Skeletal muscle tissue (tissue), 4 donors: ENCODE measurements around the gene DTYMK. TPM values are rescaled to one million over a fixed set of nuclear protein-coding genes. Genes with fewer than 3 reads are reported as not detected.
A peak's percentile ranks its signal among the peaks of the same experiment; 100 is the strongest.

Experiments used
- H3K27ac ChIP-seq: one replicate; pipeline ENCODE4 v1.7.0; 2013; ENCODE audit warnings: mild to moderate bottlenecking, low read depth, low read length, inconsistent platforms
- H3K27me3 ChIP-seq, 3 donors: one replicate each; pipeline ENCODE4 v1.7.0; 2013; ENCODE audit warnings: low read length in 3 of 3; ENCODE audit not compliant: control insufficient read depth in 3 of 3, insufficient read depth in 3 of 3
- H3K36me3 ChIP-seq, 3 donors: one replicate each; pipeline ENCODE4 v1.7.0; 2013; ENCODE audit warnings: low read length in 3 of 3; ENCODE audit not compliant: control insufficient read depth in 3 of 3, insufficient read depth in 3 of 3
- H3K4me1 ChIP-seq, 3 donors: one replicate each; pipeline ENCODE4 v1.7.0; 2013; ENCODE audit warnings: low read length in 3 of 3, mild to moderate bottlenecking in 3 of 3; ENCODE audit not compliant: control insufficient read depth in 3 of 3, insufficient read depth in 3 of 3
- H3K4me3 ChIP-seq, 3 donors: one replicate each; pipeline ENCODE4 v1.7.0; 2013; ENCODE audit warnings: low read length in 3 of 3
- H3K9ac ChIP-seq, 3 donors: one replicate each; pipeline ENCODE4 v1.7.0; 2013; ENCODE audit warnings: low read length in 3 of 3, mild to moderate bottlenecking in 3 of 3, moderate library complexity in 2 of 3, low read depth in 1 of 3
- H3K9me3 ChIP-seq, 3 donors: one replicate each; pipeline ENCODE4 v1.7.0; 2013; ENCODE audit warnings: low read length in 3 of 3; ENCODE audit not compliant: control insufficient read depth in 3 of 3
- total RNA-seq: library from RNA; depleted of rRNA; stranded (reverse); fragments of >200 nt; gene quantifications from one replicate; pipeline ENCODE4 v1.2.3, GENCODE V29; 2014
- donor health status: Osteomylitis.

Gene DTYMK
- total RNA-seq, 1 donor from 2014 or later: 14.1 TPM

DNA sequence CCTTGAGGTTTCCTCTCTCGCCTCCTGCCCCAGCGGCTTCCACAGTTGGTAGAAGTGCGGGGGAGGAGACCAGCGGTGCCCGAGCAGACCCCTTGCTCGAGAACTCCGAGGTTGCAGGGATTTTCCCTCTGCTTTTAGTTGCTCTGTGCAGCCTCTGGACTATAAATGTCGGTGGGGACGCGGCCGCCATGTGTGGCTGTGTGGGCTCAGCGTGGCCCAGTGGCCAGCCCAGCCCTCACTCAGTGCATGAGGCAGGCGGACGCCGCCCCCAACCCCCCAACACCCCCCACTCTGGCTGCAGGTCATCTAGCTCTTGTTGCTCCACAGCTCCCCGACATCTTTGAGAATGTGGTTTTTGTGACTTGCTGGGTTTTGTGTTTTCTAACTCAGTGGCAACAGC is 32.5 kb upstream of the DTYMK start:
- peaks cover 50% of the 10 kb centered on the region in 3 donors for H3K36me3 ChIP-seq

GRCh38 chr2:241708879-241709278 is 22.3 kb upstream of the DTYMK start:
- H3K27ac ChIP-seq: no peak overlapping the region
- H3K27me3 ChIP-seq: no peaks in the 10 kb centered on the region
- peaks cover 47 to 56% (median 52%) of the 10 kb centered on the region in 3 donors for H3K36me3 ChIP-seq
- no peak overlapping the region for H3K4me3 ChIP-seq
- no peak overlapping the region for H3K9ac ChIP-seq
- no peaks in the 10 kb centered on the region for H3K4me1 ChIP-seq
- H3K9me3 ChIP-seq: peaks cover 0 to 3% (median 0%) of the 10 kb centered on the region in 3 donors

More for the DNA sequence above, 32.5 kb upstream of the DTYMK start:
- Histone ChIP-seq H3K27ac (no peak overlapping the region), H3K27me3 (no peaks in the 10 kb centered on the region), H3K9ac (no peak overlapping the region), H3K4me3 (no peak overlapping the region), H3K4me1 (no peaks in the 10 kb centered on the region), H3K9me3 (no peaks in the 10 kb centered on the region)

- Histone ChIP-seq H3K4me3 (no peak overlapping the region), H3K9me3 (peaks cover 0 to 3% (median 0%) of the 10 kb centered on the region in 3 donors), H3K27me3 (no peaks in the 10 kb centered on the region), H3K36me3 (peaks cover 31 to 42% (median 41%) of the 10 kb centered on the region in 3 donors), H3K9ac (no peak overlapping the region), H3K27ac (no peak overlapping the region), H3K4me1 (peaks cover 8 to 10% (median 8%) of the 10 kb centered on the region in 3 donors)
These were observed 19.9 kb upstream of the DTYMK start for GRCh38 chr2:241706537-241706936.

DNA sequence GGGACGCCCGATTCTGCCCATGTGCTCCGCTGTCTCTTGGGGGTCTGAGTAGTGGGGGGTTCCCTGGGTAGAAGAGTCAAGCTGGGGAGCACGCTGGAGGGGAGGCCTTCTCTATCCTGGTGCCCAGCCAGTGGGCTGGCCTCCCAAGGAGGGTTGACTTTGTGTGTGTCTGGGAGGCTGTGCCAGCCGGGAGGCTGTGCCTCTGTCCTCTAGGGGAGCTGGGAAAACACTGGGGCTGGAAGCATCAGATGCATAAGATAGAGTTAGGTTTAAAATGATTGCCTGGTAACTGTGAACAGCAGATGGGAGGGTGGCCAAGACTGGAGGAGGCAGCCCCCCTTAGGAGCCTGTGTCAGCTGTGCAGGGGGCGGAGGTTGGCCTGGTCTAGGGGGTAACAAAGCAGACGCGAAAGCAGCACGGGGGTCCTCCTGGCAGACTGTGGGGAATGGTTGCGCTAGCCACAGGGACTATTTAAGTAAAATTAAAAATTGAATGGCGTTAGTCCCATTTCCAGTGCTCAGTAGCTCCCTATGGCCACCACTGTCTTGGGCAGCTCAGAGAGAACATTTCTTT is 16.5 kb upstream of the DTYMK start:
- Histone ChIP-seq H3K27ac (peak overlapping the region; percentile 71), H3K9me3 (peaks cover 0 to 3% (median 0%) of the 10 kb centered on the region in 3 donors), H3K27me3 (no peaks in the 10 kb centered on the region), H3K9ac (peak overlapping the region; percentile 76 to 85 (median 81)), H3K4me1 (peaks cover 8 to 14% (median 12%) of the 10 kb centered on the region in 3 donors), H3K36me3 (peaks cover 16 to 20% (median 18%) of the 10 kb centered on the region in 3 donors), H3K4me3 (peak overlapping the region; percentile 70 to 83 (median 83))

DNA sequence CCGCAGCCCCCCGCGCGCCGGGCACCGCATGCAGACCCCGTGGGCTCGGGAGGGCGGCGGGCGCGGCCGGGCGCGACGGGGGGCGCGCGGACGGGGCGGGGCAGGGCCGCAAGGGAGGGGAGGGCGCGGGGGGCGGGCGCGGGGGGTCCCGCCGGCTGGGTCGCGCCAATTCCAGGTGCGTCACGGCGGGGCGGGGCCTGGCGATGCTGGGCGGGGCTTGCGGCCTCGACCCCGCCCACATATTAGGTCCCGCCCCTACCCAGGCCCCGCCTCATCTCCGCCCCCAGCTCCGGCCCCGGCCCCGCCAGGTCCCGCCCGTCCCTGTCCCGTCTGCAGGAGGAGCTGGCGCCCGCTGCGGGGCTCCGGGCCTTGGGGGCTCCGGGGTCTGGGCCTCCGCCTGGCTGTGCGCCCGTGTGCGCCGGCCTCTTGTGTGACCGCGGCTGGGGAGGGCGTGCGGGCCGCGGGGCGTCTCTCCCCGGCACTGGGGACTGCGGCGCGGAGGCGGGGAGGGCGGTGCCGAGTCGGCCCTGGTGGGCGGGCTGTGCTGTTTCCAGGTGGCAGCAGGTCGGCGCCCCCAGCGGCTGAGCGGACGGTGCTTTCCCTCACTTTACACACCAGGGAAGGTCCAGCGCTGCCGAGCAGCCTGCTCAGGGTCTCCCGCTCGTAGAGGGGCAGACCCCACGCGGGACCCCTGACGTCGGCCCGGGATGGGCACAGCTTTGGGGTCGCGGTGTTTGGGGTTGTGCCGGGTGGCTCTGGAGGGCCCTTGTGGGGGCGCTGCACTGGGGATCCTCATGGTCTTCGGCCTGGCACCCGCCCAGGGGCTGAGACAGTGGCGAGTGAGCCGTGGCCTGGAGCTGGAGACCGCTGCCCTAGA is 15.8 kb upstream of the DTYMK start:
- H3K27ac ChIP-seq: peak overlapping the region; percentile 94
- H3K9me3 ChIP-seq: peaks cover 0 to 3% (median 0%) of the 10 kb centered on the region in 3 donors
- H3K4me1 ChIP-seq: peaks cover 8 to 14% (median 12%) of the 10 kb centered on the region in 3 donors
- H3K9ac ChIP-seq: peak overlapping the region; percentile 76 to 93 (median 81)
- no peaks in the 10 kb centered on the region for H3K27me3 ChIP-seq
- H3K36me3 ChIP-seq: peaks cover 14 to 15% (median 14%) of the 10 kb centered on the region in 3 donors
- peak overlapping the region; percentile 70 to 87 (median 84) for H3K4me3 ChIP-seq

GRCh38 chr2:241701399-241702154 is 15.0 kb upstream of the DTYMK start, which contains the start of gene ING5:
TSS of gene ING5 (plus strand) at chr2:241702039. CDS start at chr2:241702066, 27 bp downstream.
- H3K27ac ChIP-seq: peak within 1 kb of the TSS; percentile 94
- H3K4me3 ChIP-seq: peak within 1 kb of the TSS; percentile 70 to 87 (median 84)
- H3K27me3 ChIP-seq: no peaks in the 10 kb centered on the region
- peaks cover 11 to 12% (median 11%) of the 10 kb centered on the region in 3 donors for H3K36me3 ChIP-seq
- peaks cover 8 to 14% (median 12%) of the 10 kb centered on the region in 3 donors for H3K4me1 ChIP-seq
- H3K9me3 ChIP-seq: peaks cover 0 to 2% (median 0%) of the 10 kb centered on the region in 3 donors
- H3K9ac ChIP-seq: peak within 1 kb of the TSS; percentile 80 to 93 (median 87)

- H3K36me3 ChIP-seq: peaks cover 6 to 9% (median 8%) of the 10 kb centered on the region in 3 donors
- peak overlapping the region; percentile 23 to 87 (median 84) for H3K4me3 ChIP-seq
- peak overlapping the region in 2 of 3 donors; percentile 87 to 93 for H3K9ac ChIP-seq
- H3K9me3 ChIP-seq: no peaks in the 10 kb centered on the region
- peak overlapping the region; percentile 94 for H3K27ac ChIP-seq
- peaks cover 8 to 14% (median 12%) of the 10 kb centered on the region in 3 donors for H3K4me1 ChIP-seq
- no peaks in the 10 kb centered on the region for H3K27me3 ChIP-seq
These were observed 14.5 kb upstream of the DTYMK start for GRCh38 chr2:241701149-241701398.

DNA sequence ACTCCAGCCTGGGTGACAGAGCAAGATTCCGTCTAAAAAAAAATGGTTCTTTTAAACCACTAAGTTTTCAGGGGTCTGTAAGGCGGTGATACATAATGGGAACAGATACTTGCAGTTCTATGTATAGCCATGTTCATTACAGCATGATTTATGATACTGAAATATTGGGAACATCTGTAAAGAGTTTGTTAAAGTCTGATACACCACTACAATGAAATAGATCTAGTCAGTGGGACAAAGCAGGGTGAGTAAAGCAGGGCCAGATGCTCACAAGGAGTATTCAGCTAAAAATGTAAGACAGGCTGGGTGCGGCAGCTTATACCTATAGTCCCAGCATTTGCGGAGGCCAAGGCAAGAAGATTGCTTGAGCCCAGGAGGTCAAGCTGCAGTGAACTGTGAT is 9.0 kb upstream of the DTYMK start:
- peaks cover 13 to 25% (median 17%) of the 10 kb centered on the region in 3 donors for H3K36me3 ChIP-seq
- no peak overlapping the region for H3K27ac ChIP-seq

DNA sequence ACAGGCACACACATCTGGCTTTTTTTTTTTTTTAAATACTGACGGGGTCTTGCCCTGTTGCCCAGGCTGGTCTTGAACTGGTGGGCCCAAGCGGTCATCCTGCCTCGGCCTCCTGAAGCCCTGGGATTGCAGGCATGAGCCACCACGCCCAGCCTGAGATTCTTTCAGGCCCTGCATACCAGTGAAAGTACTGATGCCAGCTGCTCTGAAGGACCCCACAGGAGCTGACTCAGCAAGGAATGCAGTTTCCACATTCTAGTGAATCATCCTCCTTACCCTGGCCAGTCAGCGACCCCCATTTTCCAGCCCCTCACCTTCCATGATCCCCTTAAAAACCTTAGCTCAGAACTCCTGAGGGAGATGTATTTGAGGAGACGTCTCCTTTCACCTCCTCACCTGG is 5.8 kb upstream of the DTYMK start:
- Histone ChIP-seq H3K27ac (no peak overlapping the region), H3K4me1 (peaks cover 15 to 26% (median 19%) of the 10 kb centered on the region in 3 donors), H3K9me3 (no peaks in the 10 kb centered on the region), H3K4me3 (no peak overlapping the region), H3K9ac (no peak overlapping the region), H3K36me3 (peaks cover 22 to 34% (median 29%) of the 10 kb centered on the region in 3 donors), H3K27me3 (no peaks in the 10 kb centered on the region)

More for the DNA sequence above, 9.0 kb upstream of the DTYMK start:
- Histone ChIP-seq H3K9ac (no peak overlapping the region), H3K9me3 (no peaks in the 10 kb centered on the region), H3K27me3 (no peaks in the 10 kb centered on the region), H3K4me3 (no peak overlapping the region), H3K4me1 (peaks cover 0 to 2% (median 0%) of the 10 kb centered on the region in 3 donors)
